WERI-Rb-1 (cell line): ENCODE data around the gene BMP5.

ENCODE experiments used
- DNase-seq: peaks from one replicate; pipeline ENCODE4 v3.0.0-alpha.2; 2020
- H3K27ac ChIP-seq: fragments of 250-450 bp; sonication (Bioruptor Pico); 2 replicates; pipeline ENCODE4 v1.5.1; 2020; ENCODE audit warnings: mild to moderate bottlenecking, moderate library complexity
- H3K27me3 ChIP-seq: fragments of 250-450 bp; sonication (Bioruptor Pico); 2 replicates; pipeline ENCODE4 v1.5.1; 2021; ENCODE audit warnings: mild to moderate bottlenecking, low read depth, moderate library complexity; ENCODE audit not compliant: insufficient read depth, severe bottlenecking
- H3K36me3 ChIP-seq: fragments of 250-450 bp; sonication (Bioruptor Pico); 2 replicates; pipeline ENCODE4 v1.5.1; 2020; ENCODE audit warnings: mild to moderate bottlenecking, moderate library complexity
- H3K4me3 ChIP-seq: 2 replicates; pipeline ENCODE4 v1.5.1; 2011; ENCODE audit warnings: low read depth, mild to moderate bottlenecking, control low read depth, low read length
- H3K9me3 ChIP-seq: fragments of 250-450 bp; sonication (Bioruptor Pico); 2 replicates; pipeline ENCODE4 v1.5.1; 2021; ENCODE audit warnings: mild to moderate bottlenecking, moderate library complexity; ENCODE audit not compliant: severe bottlenecking
- TF ChIP-seq, protein P1 (sequence below): IDR thresholded peaks from 2 replicates; pipeline ENCODE4 v1.5.1; 2011; ENCODE audit warnings: low read depth, mild to moderate bottlenecking, control low read depth, inconsistent platforms, low read length

The BMP5 gene

DNA sequence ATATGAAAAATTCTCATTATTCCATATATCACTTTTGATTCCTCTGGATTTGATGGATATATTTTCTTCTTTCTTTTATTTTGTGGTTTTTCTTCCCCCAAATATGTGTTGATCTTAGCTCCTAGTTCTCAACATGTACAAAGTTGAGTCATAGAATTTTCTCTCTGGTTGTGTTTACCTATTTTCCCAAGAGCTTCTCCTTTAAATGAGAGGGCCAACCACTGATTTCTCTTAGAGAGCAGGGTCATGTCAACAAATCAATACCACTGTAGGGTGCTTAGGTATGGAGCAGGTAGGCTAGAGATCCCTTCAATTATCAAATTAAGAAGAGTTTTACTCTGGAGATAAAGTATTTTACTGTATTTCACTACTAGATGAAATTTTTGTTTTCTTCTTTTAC, 145.7 kb downstream of the BMP5 start:
- Histone ChIP-seq H3K4me3 (no peak overlapping the region), H3K9me3 (no peaks in the 10 kb centered on the region), H3K27ac (no peak overlapping the region), H3K36me3 (no peaks in the 10 kb centered on the region), H3K27me3 (peaks cover 4% of the 10 kb centered on the region)
- TF ChIP-seq, protein P1, sequence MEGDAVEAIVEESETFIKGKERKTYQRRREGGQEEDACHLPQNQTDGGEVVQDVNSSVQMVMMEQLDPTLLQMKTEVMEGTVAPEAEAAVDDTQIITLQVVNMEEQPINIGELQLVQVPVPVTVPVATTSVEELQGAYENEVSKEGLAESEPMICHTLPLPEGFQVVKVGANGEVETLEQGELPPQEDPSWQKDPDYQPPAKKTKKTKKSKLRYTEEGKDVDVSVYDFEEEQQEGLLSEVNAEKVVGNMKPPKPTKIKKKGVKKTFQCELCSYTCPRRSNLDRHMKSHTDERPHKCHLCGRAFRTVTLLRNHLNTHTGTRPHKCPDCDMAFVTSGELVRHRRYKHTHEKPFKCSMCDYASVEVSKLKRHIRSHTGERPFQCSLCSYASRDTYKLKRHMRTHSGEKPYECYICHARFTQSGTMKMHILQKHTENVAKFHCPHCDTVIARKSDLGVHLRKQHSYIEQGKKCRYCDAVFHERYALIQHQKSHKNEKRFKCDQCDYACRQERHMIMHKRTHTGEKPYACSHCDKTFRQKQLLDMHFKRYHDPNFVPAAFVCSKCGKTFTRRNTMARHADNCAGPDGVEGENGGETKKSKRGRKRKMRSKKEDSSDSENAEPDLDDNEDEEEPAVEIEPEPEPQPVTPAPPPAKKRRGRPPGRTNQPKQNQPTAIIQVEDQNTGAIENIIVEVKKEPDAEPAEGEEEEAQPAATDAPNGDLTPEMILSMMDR: no peak
- no peak for DNase-seq

DNA sequence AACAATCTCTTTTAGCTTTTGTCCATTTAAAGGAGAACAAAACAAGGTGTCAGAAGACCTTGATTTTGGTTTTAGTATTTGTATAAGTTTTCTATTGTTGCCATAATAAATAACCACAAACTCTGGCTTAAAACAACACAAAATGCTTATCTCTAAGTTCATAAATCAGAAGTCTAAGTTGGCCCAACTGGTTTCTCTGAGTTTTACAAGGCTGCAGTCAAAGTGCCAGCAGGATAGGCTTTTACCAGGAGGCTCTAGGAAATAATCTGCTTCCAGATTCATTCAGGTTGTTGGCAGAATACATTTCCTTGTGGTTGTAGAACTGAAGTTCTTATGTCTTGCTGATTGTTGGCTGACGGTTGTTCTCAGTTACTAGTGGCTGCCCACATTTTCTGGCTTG, 149.2 kb downstream of the BMP5 start:
- TF ChIP-seq, protein P1: no peak
- H3K4me3 ChIP-seq: no peak overlapping the region
- H3K27me3 ChIP-seq: peaks cover 5% of the 10 kb centered on the region
- no peaks in the 10 kb centered on the region for H3K9me3 ChIP-seq
- no peaks in the 10 kb centered on the region for H3K36me3 ChIP-seq
- no peak overlapping the region for H3K27ac ChIP-seq
- no peak for DNase-seq

DNA sequence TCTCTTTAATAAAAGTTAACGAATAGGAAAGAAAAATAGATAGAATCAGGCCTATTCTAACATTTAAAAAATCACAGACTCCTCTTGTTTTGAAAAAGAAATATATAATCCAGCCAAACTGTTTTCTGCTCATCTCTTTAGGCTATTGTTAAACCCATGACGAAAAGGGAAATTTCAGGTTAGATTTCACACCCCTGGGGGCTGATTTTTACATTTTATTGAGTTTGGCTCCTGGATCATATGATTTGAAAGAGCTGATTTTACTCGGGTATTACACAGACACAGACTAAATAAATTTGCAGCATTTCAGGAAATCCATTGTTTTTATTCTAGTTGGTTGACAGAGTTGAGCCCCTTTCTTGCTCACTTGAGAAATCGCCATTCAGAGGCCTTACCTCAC, 160.6 kb downstream of the BMP5 start:
- Histone ChIP-seq H3K9me3 (no peaks in the 10 kb centered on the region), H3K27me3 (peaks cover 7% of the 10 kb centered on the region), H3K4me3 (no peak overlapping the region), H3K27ac (no peak overlapping the region), H3K36me3 (no peaks in the 10 kb centered on the region)
- TF ChIP-seq, protein P1: no peak
- no peak for DNase-seq

DNA sequence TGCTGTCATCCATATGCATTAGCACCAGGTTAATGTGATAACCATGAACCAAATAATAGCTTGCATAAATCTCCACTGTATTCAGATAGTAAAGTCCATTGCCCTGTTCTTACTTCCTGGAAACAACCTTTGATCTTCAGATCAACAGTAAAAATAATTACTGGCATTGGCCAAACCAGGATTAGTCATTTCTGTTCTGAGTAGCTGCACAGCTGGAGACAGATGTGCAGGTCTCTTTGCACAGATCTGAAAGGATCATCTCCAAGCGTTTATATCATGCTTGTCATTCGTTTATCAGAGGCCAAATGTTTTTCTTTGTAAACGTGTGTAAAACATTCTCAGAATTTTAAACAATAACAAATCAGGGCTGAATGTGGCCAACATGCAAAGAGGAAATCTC, 162.0 kb downstream of the BMP5 start:
- Histone ChIP-seq H3K27me3 (peaks cover 8% of the 10 kb centered on the region), H3K4me3 (no peak overlapping the region), H3K9me3 (no peaks in the 10 kb centered on the region), H3K36me3 (no peaks in the 10 kb centered on the region), H3K27ac (no peak overlapping the region)
- TF ChIP-seq, protein P1: no peak
- DNase-seq: no peak

DNA sequence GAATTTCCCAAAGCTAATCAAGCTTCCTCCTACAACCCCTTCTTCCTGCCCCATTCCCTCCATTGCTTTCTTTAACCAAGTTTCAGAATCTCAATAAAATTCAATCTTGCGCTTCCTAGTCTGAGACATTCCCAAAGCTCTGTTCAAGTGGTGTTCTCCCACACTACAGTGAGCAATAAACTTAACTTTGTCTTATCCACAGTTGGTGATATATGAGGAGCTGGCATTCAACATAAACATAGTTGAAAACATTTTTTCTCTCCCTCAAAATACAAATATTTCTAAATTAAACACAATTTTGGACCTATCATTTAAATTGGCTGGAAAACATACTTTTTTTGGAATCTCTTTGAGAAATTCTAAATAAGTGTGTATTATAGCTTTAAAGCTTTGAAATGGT, 166.7 kb downstream of the BMP5 start:
- DNase-seq: no peak
- Histone ChIP-seq H3K27me3 (peaks cover 17% of the 10 kb centered on the region), H3K36me3 (no peaks in the 10 kb centered on the region), H3K4me3 (no peak overlapping the region), H3K9me3 (no peaks in the 10 kb centered on the region), H3K27ac (no peak overlapping the region)
- TF ChIP-seq, protein P1: no peak

DNA sequence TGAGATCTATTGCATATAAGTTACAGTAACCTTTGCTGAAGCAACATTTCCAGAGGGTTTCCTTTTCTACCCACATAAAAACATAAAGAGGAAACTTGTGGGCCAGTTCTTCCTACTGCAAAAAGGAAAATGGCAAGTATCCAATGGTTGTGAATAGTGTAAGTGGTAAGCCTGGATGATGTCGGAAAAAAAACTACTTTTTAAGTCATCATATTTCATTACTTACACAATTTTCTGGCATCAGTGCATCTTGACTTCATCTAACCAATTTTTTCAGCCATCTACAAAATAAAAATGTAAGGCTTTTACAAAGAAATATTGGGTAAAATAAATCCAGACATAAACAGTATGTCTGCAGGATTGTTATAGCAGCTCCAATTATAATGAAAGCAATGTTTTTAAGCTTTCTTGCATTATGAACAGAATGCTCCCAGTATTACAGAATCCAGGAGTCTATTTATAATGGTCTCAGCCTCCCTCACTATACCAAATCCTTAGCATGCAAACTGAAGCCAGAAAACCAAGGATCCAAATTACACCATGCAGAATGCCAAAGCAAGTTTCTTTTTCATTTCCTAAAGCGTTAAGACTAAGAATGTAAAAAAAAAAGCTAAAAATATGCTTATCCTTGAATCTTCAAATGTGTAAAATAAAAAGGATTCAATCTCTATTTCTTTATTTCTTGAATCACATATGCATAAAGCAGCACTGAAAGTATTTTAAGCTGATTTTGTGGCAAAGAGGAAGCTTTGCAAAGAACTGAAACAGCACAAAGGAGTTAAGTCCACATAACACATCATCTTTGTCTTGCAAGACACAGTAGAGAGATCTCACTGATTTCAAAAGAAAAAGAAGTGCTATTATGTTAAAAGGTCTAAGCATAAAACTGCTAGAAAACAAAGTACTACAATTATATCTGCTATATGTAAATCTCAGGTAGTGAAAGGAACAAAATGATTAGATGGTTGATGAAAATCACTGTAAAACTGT, 169.6 kb downstream of the BMP5 start:
- TF ChIP-seq, protein P1: no peak
- no peaks in the 10 kb centered on the region for H3K36me3 ChIP-seq
- peaks cover 14% of the 10 kb centered on the region for H3K27me3 ChIP-seq
- H3K27ac ChIP-seq: no peak overlapping the region
- no peak overlapping the region for H3K4me3 ChIP-seq
- H3K9me3 ChIP-seq: no peaks in the 10 kb centered on the region
- DNase-seq: no peak
